ENCODE results near the gene TRIM71.

- TF ChIP-seq EP300 (IDR thresholded peaks at IDR 0.05) (no peak), CTCF (IDR thresholded peaks at IDR 0.05) (no peak), POLR2AphosphoS5 (IDR thresholded peaks at IDR 0.05) (no peak), POLR2A (IDR thresholded peaks at IDR 0.05) (no peak)
These were observed 67.6 kb downstream of the TRIM71 start for GRCh38 chr3:32885283-32885901.
